HepG2 (cell line): ENCODE measurements around the gene TBX3. TPM values are rescaled to one million over a fixed set of nuclear protein-coding genes. Genes with fewer than 3 reads are reported as not detected.

Source experiments
- ARID5B ChIP-seq: IDR thresholded peaks from 2 replicates; pipeline ENCODE4 v1.4.0; 2020; ENCODE audit warnings: mild to moderate bottlenecking, missing genetic modification reagents
- ARNT2 ChIP-seq: sonication (generic); formaldehyde crosslinking; IDR thresholded peaks from 2 replicates; pipeline ENCODE4 v1.8.0; 2022; ENCODE audit warnings: mild to moderate bottlenecking, low read depth, missing genetic modification reagents, moderate library complexity
- ATF1 ChIP-seq: IDR thresholded peaks from 2 replicates; pipeline ENCODE4 v1.6.1; 2016; ENCODE audit warnings: mild to moderate bottlenecking, control low read depth
- ATF2 ChIP-seq: sonication (generic); formaldehyde crosslinking; IDR thresholded peaks from 2 replicates; pipeline ENCODE4 v1.4.0; 2020; ENCODE audit warnings: missing genetic modification reagents
- CENPBD1 ChIP-seq: sonication (generic); formaldehyde crosslinking; IDR thresholded peaks from 2 replicates; pipeline ENCODE4 v1.8.0; 2022; ENCODE audit warnings: missing genetic modification reagents, low read depth, mild to moderate bottlenecking, borderline replicate concordance
- DBP ChIP-seq: sonication (generic); formaldehyde crosslinking; IDR thresholded peaks from 2 replicates; pipeline ENCODE4 v1.4.0; 2020; ENCODE audit warnings: missing genetic modification reagents; ENCODE audit errors: not compliant biosample characterization
- FIP1L1 ChIP-seq: fragments of 200-400 bp; formaldehyde crosslinking; IDR thresholded peaks from 2 replicates; pipeline ENCODE4 v1.6.1; 2018; ENCODE audit warnings: low read depth, mild to moderate bottlenecking, low read length, moderate library complexity, borderline replicate concordance; ENCODE audit not compliant: insufficient read depth
- FOXC1 ChIP-seq: sonication (generic); formaldehyde crosslinking; IDR thresholded peaks from 2 replicates; pipeline ENCODE4 v1.8.0; 2022; ENCODE audit warnings: mild to moderate bottlenecking, missing genetic modification reagents, borderline replicate concordance
- KMT2B ChIP-seq: IDR thresholded peaks from 2 replicates; pipeline ENCODE4 v1.6.1; 2016; ENCODE audit warnings: missing genetic modification reagents, missing compliant biosample characterization
- MATR3 ChIP-seq: sonication (generic); formaldehyde crosslinking; IDR thresholded peaks from 2 replicates; pipeline ENCODE4 v1.4.0; 2020; ENCODE audit warnings: missing genetic modification reagents
- MYPOP ChIP-seq: sonication (generic); formaldehyde crosslinking; IDR thresholded peaks from 2 replicates; pipeline ENCODE4 v1.8.1; 2023; ENCODE audit warnings: mild to moderate bottlenecking, moderate library complexity, missing genetic modification reagents
- RXRA ChIP-seq: sonication (generic); formaldehyde crosslinking; IDR thresholded peaks from 2 replicates; pipeline ENCODE4 v1.5.1; 2020; ENCODE audit warnings: missing genetic modification reagents
- SP4 ChIP-seq: sonication (generic); formaldehyde crosslinking; IDR thresholded peaks from 2 replicates; pipeline ENCODE4 v1.8.1; 2023; ENCODE audit warnings: mild to moderate bottlenecking, missing genetic modification reagents
- TEAD3 ChIP-seq: optimal IDR thresholded peaks from 2 replicates; pipeline ENCODE3; 2016; ENCODE audit warnings: borderline replicate concordance
- TOPORS ChIP-seq: sonication (generic); formaldehyde crosslinking; IDR thresholded peaks from 2 replicates; pipeline ENCODE4 v1.8.0; 2023; ENCODE audit warnings: mild to moderate bottlenecking, missing genetic modification reagents
- ZNF329 ChIP-seq: sonication (generic); formaldehyde crosslinking; IDR thresholded peaks from 2 replicates; pipeline ENCODE4 v1.9.0; 2021; ENCODE audit warnings: low read depth, mild to moderate bottlenecking, missing genetic modification reagents
- ZNF639 ChIP-seq: conservative IDR thresholded peaks from 2 replicates; pipeline ENCODE4 v1.6.1; 2018; ENCODE audit warnings: missing genetic modification reagents
- polyA plus RNA-seq, 8 experiments: library from polyadenylated mRNA; depleted of rRNA in 3 of 8; stranded (reverse) in 7 of 8; unstranded in 1 of 8; fragments of >200 nt; fragmentation: Illumina TruSeq in 4 of 8; extraction: Trizol in 4 of 8; gene quantifications; 2 replicates each; pipeline versions ENCODE4 v1.2.1 to v1.2.3, GENCODE V29; 2011 to 2016; ENCODE audit warnings: low read depth in 4 of 8, missing spikeins in 1 of 8, mixed read lengths in 1 of 8; ENCODE audit not compliant: insufficient read depth in 1 of 8
- total RNA-seq, 5 experiments: library from RNA; depleted of rRNA; stranded (reverse); fragments of >200 nt; fragmentation: Illumina TruSeq; extraction: Trizol; gene quantifications; 2 replicates each; pipeline ENCODE4 v1.2.3, GENCODE V29; 2016; ENCODE audit warnings: low read depth in 1 of 5

TBX3 gene
- total and polyA plus RNA-seq, 2 of the 13 experiments (the other 11 are each of a cell fraction or from before 2014, with no cell fraction given): 27.1 to 42.4 TPM

- TF ChIP-seq TOPORS (CRISPR knock-in tag): 0 out of 2 replicates have a peak, but pooled peaks have one; percentile 34
- TF ChIP-seq MYPOP (CRISPR knock-in tag): 0 out of 2 replicates have a peak, but pooled peaks have one; percentile 24
- no peak for TF ChIP-seq MATR3
- TF ChIP-seq ZNF329 (CRISPR knock-in tag): no peak
- 0 out of 2 replicates have a peak, but pooled peaks have one; percentile 82 for TF ChIP-seq FIP1L1
- TF ChIP-seq ZNF639: 0 out of 2 replicates have a peak, but pooled peaks have one; percentile 18
- no peak for TF ChIP-seq ATF1
- TF ChIP-seq ATF2 (CRISPR knock-in tag): peak; percentile 32; the same call in 1 of the 2 replicates
- TF ChIP-seq ARID5B (CRISPR knock-in tag): peak; percentile 43; the same call in 1 of the 2 replicates
- TF ChIP-seq RXRA: no peak
- TF ChIP-seq CENPBD1: no peak
- TF ChIP-seq TEAD3: peak; percentile 10
- TF ChIP-seq SP4 (CRISPR knock-in tag): no peak
- no peak for TF ChIP-seq DBP
- TF ChIP-seq ARNT2 (CRISPR knock-in tag): peak; percentile 50; the same call in 1 of the 2 replicates
- TF ChIP-seq KMT2B (CRISPR knock-in tag): 0 out of 2 replicates have a peak, but pooled peaks have one; percentile 26
- peak; percentile 73; the same call in 1 of the 2 replicates for TF ChIP-seq FOXC1 (CRISPR knock-in tag)
Observed at GRCh38 chr12:114669401-114670290, 14.3 kb downstream of the TBX3 start (continued).
